ENCODE measurements around the gene ORAI3. TPM values are rescaled to one million over a fixed set of nuclear protein-coding genes. Genes with fewer than 3 reads are reported as not detected.

ORAI3 gene
- total and polyA plus RNA-seq, 2 of the 13 experiments (the other 11 are each of a cell fraction or from before 2014, with no cell fraction given), result 11.4 to 32.0 TPM

DNA sequence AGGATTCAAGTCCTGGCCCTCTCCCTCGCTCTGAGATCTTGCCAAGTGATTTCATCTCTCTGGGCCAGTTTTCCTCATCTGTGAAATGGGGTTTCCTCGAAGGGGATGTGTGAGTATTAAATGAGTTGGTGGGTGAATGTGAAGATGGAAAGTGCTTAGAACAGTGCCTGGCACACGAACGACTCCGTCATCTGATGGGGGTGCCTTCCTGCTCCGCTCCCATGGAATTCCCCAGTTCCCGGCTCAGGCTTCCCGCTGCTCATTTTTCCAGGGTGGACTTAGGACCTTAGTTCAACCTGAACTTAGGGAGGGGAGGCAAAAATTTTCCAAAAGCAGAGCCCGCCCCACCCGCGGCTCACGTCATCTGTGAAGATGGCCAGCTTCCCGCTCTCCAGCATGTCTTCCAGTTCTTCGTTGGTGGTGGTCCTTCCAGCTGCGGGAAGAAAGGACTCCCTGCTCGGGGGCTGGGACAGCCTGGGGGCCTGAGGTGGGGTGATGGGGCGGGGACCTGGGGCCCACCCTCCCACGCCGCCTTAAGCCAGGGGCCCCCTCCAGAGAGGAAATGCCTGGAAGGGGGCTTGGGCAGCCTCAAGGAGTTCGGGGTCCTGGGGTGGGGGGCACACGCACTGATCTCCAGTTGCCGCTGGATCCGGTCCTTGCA is 47.6 kb downstream of the ORAI3 start (continued):
- TF ChIP-seq RAD21 (CRISPR knock-in tag; IDR thresholded peaks at IDR 0.05) (peak; percentile 29; the same call in 1 of the 2 replicates), KDM5A (IDR thresholded peaks at IDR 0.05; ENCODE audit: borderline replicate concordance, low read length) (peak; percentile 52; the same call in 1 of the 2 replicates), ZSCAN22 (CRISPR knock-in tag; IDR thresholded peaks at IDR 0.05) (0 out of 2 replicates have a peak, but pooled peaks have one; percentile 8), RXRA (CRISPR knock-in tag; IDR thresholded peaks at IDR 0.05) (peak; percentile 56; the same call in 1 of the 2 replicates), ZNF460 (CRISPR knock-in tag; IDR thresholded peaks at IDR 0.05; ENCODE audit: borderline replicate concordance) (peak; percentile 39; the same call in 1 of the 2 replicates), KAT7 (CRISPR knock-in tag; IDR thresholded peaks at IDR 0.05; ENCODE audit: borderline replicate concordance) (no peak), ZNF724P (CRISPR knock-in tag; IDR thresholded peaks at IDR 0.05; ENCODE audit: borderline replicate concordance) (0 out of 2 replicates have a peak, but pooled peaks have one; percentile 26), POLR2G (IDR thresholded peaks at IDR 0.05; ENCODE audit: low read depth, low read length) (peak; percentile 82), PHF21A (CRISPR knock-in tag; IDR thresholded peaks at IDR 0.05) (peak; percentile 52; the same call in 1 of the 2 replicates), ZBTB21 (CRISPR knock-in tag; IDR thresholded peaks at IDR 0.05) (peak; percentile 59; the same call in 1 of the 2 replicates), CREB1 (IDR thresholded peaks at IDR 0.05) (peak; percentile 61), CREB1 (CRISPR knock-in tag; IDR thresholded peaks at IDR 0.05) (peak; percentile 84), HOXA5 (CRISPR knock-in tag; IDR thresholded peaks at IDR 0.05) (peak; percentile 15; the same call in 1 of the 2 replicates), TBX2 (CRISPR knock-in tag; IDR thresholded peaks at IDR 0.05; ENCODE audit: borderline replicate concordance) (peak; percentile 66), ZFX (CRISPR knock-in tag; IDR thresholded peaks at IDR 0.05; ENCODE audit: low read depth) (no peak)
- TF ChIP-seq, protein P1, sequence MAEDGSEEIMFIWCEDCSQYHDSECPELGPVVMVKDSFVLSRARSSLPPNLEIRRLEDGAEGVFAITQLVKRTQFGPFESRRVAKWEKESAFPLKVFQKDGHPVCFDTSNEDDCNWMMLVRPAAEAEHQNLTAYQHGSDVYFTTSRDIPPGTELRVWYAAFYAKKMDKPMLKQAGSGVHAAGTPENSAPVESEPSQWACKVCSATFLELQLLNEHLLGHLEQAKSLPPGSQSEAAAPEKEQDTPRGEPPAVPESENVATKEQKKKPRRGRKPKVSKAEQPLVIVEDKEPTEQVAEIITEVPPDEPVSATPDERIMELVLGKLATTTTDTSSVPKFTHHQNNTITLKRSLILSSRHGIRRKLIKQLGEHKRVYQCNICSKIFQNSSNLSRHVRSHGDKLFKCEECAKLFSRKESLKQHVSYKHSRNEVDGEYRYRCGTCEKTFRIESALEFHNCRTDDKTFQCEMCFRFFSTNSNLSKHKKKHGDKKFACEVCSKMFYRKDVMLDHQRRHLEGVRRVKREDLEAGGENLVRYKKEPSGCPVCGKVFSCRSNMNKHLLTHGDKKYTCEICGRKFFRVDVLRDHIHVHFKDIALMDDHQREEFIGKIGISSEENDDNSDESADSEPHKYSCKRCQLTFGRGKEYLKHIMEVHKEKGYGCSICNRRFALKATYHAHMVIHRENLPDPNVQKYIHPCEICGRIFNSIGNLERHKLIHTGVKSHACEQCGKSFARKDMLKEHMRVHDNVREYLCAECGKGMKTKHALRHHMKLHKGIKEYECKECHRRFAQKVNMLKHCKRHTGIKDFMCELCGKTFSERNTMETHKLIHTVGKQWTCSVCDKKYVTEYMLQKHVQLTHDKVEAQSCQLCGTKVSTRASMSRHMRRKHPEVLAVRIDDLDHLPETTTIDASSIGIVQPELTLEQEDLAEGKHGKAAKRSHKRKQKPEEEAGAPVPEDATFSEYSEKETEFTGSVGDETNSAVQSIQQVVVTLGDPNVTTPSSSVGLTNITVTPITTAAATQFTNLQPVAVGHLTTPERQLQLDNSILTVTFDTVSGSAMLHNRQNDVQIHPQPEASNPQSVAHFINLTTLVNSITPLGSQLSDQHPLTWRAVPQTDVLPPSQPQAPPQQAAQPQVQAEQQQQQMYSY (CRISPR knock-in tag; IDR thresholded peaks at IDR 0.05), result peak; percentile 73; the same call in 1 of the 2 replicates
- TF ChIP-seq, protein P2, sequence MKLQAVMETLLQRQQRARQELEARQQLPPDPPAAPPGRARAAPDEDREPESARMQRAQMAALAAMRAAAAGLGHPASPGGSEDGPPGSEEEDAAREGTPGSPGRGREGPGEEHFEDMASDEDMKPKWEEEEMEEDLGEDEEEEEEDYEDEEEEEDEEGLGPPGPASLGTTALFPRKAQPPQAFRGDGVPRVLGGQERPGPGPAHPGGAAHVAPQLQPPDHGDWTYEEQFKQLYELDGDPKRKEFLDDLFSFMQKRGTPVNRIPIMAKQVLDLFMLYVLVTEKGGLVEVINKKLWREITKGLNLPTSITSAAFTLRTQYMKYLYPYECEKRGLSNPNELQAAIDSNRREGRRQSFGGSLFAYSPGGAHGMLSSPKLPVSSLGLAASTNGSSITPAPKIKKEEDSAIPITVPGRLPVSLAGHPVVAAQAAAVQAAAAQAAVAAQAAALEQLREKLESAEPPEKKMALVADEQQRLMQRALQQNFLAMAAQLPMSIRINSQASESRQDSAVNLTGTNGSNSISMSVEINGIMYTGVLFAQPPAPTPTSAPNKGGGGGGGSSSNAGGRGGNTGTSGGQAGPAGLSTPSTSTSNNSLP (IDR thresholded peaks at IDR 0.05; ENCODE audit: low read depth, low read length), result 0 out of 2 replicates have a peak, but pooled peaks have one; percentile 36
- TF ChIP-seq, protein P3, sequence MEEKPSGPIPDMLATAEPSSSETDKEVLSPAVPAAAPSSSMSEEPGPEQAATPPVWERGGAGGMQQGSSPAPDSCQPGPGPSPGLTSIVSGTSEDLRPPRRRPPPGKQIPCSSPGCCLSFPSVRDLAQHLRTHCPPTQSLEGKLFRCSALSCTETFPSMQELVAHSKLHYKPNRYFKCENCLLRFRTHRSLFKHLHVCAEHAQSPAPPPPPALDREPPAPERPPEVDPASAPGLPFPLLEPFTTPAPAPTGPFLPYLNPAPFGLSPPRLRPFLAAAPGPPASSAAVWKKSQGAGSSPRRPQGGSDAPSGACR (CRISPR knock-in tag; IDR thresholded peaks at IDR 0.05), result no peak
- TF ChIP-seq, protein P4, sequence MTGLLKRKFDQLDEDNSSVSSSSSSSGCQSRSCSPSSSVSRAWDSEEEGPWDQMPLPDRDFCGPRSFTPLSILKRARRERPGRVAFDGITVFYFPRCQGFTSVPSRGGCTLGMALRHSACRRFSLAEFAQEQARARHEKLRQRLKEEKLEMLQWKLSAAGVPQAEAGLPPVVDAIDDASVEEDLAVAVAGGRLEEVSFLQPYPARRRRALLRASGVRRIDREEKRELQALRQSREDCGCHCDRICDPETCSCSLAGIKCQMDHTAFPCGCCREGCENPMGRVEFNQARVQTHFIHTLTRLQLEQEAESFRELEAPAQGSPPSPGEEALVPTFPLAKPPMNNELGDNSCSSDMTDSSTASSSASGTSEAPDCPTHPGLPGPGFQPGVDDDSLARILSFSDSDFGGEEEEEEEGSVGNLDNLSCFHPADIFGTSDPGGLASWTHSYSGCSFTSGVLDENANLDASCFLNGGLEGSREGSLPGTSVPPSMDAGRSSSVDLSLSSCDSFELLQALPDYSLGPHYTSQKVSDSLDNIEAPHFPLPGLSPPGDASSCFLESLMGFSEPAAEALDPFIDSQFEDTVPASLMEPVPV (CRISPR knock-in tag; IDR thresholded peaks at IDR 0.05), result peak; percentile 25; the same call in 1 of the 2 replicates
- TF ChIP-seq, protein P5, sequence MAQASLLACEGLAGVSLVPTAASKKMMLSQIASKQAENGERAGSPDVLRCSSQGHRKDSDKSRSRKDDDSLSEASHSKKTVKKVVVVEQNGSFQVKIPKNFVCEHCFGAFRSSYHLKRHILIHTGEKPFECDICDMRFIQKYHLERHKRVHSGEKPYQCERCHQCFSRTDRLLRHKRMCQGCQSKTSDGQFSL (CRISPR knock-in tag; IDR thresholded peaks at IDR 0.05), result peak; percentile 92
- TF ChIP-seq, protein P6, sequence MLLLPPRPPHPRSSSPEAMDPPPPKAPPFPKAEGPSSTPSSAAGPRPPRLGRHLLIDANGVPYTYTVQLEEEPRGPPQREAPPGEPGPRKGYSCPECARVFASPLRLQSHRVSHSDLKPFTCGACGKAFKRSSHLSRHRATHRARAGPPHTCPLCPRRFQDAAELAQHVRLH (CRISPR knock-in tag; IDR thresholded peaks at IDR 0.05; ENCODE audit: borderline replicate concordance, low read depth), result peak; percentile 60; the same call in 1 of the 2 replicates
